Daoy (cell line): Measurements from ENCODE around the gene SLC29A3. TPM values are rescaled to one million over a fixed set of nuclear protein-coding genes. Genes with fewer than 3 reads are reported as not detected.
"Not testable (repeated sequence)": the region's sequence is repeated elsewhere in the genome, so short reads cannot be mapped to it uniquely, and the experiment has no call there.

Experiments
- DNase-seq: peaks from one replicate; pipeline ENCODE4 v3.0.0-alpha.2; 2015; ENCODE audit warnings: low read depth
- total RNA-seq: library from RNA; depleted of rRNA; stranded (reverse); fragments of >200 nt; shearing (Covaris generic); gene quantifications from 2 replicates; pipeline ENCODE4 v1.2.3, GENCODE V29; 2014

Gene SLC29A3
- total RNA-seq, 1 experiment from 2014 or later = 0.63 TPM

DNA sequence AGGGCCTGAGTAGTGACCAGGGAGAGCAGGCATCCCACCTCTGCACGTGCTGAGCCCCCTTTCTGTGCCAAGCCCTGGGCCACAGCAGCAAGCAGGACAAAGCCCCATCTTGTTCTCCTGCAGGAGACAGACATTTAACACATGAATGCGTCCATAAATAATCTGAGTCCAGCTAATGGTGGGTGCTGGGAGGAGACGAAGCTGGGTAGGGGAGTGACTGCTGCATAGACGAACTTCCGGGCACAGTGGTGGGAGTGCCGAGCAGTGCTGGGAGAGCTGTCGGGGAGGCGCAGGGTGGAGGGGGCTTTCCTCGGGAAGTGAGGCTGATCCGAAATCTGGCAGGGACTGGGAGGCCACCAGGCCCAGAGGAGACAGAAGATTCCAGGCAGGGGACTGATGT is 35.2 kb upstream of the SLC29A3 start:
- DNase-seq = no peak

DNA sequence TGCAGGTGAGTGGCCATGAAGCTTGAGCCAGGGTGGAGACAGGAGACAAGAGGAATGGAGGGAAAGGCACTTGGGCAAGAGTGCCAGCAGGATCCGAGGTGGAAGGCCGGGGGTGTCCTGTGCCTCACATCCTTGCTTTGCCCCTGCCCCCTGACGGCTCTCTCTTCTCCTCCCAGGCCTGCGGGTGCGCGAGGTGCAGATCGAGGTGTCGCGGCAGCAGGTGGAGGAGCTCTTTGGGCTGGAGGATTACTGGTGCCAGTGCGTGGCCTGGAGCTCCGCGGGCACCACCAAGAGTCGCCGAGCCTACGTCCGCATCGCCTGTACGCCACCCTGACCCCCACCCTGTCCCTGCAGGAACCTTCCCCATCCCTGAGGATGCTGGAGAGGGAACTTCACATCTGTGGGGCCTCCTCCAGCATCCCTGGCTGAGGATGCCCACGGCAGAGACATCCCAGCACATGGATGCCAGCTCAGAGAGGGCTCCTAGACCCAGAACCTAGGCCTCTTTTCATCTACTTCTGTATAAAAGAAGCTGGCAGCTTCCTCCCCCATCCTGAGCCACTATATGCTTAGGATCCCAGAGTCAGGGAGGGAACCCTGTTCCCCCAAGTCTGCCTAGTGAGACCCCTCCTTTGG is 34.4 kb upstream of the SLC29A3 start:
- DNase-seq = no peak

DNA sequence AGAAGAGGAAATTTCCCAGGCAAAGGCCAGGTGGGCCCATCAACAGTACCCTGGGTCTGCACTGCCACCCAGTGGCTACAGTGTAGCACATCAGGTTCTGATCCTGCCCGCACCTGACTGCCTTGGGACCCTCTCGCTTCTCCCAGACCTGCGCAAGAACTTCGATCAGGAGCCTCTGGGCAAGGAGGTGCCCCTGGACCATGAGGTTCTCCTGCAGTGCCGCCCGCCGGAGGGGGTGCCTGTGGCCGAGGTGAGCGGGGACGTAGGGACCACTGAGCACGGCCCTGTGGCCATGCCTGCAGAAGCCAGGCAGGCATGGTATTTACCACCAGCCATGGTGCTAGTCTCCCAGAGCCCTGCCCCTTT is 33.9 kb upstream of the SLC29A3 start:
- DNase-seq = peak; percentile 49

DNA sequence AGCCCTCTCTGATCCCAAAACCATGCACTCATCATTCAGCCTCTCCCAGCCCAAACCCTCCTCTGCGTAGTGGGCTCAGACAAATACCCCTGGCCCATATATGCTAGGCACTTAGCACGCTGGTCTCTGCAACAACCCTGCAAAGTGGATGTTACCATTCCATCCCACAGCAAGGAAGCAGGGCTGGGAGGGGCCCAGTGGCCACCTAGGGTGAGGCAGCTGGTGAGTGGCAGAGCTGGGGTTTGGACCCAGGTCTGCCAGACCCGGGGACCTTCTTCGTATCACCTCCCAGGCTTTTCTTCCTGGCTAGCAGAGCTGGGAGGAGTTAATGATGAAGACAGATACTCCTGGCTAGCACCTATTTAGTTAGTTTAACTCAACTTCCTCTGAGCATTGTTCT is 33.1 kb upstream of the SLC29A3 start:
- DNase-seq = no peak

DNA sequence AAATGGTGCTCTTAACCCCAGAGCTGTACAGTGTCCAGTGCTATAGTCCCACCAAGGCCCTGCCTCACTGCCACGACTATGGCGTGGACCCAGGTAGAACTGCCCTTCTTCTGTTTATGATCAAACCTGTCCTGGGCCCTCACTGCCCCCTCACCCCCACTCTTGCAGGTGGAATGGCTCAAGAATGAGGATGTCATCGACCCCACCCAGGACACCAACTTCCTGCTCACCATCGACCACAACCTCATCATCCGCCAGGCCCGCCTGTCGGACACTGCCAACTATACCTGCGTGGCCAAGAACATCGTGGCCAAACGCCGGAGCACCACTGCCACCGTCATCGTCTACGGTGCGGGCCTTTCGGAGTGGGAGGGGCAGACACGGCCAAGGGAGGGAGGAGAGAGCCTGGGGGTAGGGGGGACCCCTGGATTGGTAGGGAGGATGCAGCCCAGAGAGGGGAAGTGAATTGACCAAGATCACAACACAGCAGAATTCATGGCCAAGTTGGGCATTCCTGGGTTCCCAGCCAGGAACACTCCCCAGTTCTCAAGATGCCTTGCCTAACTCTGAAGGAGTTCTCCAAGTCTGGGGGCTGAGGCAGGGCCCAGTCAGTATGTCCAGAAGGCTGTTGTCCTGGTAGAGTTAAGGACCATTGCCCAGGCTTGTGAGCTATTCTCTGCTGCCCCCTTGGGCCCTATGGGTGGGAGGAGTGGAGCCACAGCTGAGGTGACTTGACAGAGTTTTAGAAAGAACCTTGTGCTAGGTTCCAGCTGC is 32.4 kb upstream of the SLC29A3 start:
- no peak for DNase-seq

DNA sequence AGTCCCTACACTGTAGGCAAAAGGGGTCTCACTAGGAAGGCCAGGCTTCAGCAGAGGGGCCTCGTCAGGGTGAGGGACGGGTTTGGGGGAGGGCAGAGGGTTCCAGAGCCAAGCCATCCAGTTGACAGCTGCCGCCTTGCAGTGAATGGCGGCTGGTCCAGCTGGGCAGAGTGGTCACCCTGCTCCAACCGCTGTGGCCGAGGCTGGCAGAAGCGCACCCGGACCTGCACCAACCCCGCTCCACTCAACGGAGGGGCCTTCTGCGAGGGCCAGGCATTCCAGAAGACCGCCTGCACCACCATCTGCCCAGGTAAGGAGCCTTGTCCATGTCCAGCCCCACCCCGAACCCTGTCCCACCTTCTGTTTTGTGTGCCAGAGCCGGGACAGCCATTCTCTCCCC is 31.6 kb upstream of the SLC29A3 start:
- no peak for DNase-seq

DNA sequence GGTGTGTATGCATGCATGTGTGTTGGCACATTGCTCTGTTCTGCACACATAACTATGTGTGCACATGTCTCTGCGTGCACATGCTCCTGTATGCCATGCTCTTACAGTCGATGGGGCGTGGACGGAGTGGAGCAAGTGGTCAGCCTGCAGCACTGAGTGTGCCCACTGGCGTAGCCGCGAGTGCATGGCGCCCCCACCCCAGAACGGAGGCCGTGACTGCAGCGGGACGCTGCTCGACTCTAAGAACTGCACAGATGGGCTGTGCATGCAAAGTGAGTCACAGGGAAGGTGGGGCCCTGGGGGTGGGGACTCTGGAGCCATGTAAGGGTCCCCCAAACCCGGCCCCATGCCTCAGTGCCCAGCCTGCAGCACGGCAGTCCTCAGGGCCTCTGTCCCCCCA is 30.6 kb upstream of the SLC29A3 start:
- no peak for DNase-seq

DNA sequence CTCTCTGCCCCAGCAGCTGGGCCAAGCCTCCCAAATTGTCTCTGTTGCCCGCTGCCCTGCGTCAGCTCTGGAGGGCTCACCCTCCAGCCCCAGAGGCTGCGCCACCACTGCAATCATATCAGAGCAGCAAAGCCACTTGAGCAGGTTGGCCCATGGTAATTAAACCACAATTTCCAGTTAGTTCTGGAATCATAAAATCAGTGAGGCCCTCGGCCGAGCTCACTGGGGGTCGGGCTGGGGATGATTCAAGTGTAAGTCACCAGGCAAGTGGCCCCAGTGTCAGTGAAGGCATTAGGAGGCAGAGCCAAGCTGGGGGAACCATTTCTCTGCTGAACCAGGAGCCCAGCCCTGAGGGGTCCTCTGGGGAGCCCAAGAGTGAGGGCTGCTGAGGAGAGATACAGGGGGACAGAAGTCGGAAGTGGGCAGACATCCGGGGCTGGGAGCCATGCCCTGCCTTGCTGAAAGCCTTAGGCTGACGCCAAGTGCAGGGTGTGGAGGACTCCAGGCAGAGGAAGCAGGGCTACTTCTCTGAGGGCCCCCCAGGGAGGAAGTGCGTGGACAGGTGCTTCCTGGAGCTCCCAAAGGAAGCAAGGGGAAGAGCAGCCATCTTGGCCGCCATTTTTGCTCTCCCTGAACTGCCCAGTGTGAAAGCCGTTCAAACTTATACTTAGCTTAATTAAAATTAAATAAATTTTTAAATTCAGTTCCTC is 29.5 kb upstream of the SLC29A3 start:
- DNase-seq = peak; percentile 57

DNA sequence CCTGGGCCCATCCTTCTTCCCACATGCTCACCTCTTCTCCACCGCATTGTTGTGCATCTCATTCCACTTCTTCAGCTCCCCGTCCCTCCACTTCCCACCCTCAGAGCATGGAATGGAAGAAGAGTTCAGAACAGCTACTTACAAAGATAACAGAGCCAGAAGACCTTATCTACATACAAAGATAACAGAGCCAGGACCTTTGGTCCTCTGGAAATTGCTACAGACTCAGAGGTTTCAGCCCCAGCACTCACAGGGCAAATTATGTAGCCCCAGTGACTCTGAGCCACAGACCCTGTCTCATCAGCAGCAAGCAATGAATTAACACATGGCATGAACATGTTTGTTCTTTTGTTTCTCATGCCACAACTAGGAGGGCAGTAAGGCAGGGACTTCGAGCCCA is 28.7 kb upstream of the SLC29A3 start:
- DNase-seq = no peak

DNA sequence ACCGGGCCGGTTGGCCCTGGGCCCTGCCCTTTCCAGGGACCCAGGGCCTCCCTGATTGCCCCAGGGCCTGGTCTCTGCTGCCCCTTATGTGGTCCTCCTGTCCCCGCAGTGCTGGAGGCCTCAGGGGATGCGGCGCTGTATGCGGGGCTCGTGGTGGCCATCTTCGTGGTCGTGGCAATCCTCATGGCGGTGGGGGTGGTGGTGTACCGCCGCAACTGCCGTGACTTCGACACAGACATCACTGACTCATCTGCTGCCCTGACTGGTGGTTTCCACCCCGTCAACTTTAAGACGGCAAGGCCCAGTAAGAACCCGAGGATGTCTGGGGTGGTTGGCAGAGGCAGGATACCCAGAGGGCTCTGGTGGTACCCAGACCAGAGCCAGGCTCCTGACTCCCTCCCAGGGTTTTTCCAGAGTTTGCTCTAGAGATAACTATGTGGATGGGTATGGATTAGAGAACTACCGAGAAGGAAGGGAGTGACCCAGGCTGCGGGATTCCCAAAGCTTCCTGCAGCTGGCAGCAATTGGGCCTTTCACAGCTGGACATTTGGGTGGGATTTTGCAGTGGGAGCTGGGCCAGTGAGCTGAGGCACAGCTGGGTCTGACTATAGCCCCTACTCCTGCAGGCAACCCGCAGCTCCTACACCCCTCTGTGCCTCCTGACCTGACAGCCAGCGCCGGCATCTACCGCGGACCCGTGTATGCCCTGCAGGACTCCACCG is 28.1 kb upstream of the SLC29A3 start:
- no peak for DNase-seq

DNA sequence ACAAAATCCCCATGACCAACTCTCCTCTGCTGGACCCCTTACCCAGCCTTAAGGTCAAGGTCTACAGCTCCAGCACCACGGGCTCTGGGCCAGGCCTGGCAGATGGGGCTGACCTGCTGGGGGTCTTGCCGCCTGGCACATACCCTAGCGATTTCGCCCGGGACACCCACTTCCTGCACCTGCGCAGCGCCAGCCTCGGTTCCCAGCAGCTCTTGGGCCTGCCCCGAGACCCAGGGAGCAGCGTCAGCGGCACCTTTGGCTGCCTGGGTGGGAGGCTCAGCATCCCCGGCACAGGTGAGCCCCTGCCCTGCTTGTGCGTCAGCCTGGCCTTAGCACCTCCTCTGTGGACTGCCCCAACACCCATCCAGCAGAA is 27.5 kb upstream of the SLC29A3 start:
- DNase-seq = no peak

DNA sequence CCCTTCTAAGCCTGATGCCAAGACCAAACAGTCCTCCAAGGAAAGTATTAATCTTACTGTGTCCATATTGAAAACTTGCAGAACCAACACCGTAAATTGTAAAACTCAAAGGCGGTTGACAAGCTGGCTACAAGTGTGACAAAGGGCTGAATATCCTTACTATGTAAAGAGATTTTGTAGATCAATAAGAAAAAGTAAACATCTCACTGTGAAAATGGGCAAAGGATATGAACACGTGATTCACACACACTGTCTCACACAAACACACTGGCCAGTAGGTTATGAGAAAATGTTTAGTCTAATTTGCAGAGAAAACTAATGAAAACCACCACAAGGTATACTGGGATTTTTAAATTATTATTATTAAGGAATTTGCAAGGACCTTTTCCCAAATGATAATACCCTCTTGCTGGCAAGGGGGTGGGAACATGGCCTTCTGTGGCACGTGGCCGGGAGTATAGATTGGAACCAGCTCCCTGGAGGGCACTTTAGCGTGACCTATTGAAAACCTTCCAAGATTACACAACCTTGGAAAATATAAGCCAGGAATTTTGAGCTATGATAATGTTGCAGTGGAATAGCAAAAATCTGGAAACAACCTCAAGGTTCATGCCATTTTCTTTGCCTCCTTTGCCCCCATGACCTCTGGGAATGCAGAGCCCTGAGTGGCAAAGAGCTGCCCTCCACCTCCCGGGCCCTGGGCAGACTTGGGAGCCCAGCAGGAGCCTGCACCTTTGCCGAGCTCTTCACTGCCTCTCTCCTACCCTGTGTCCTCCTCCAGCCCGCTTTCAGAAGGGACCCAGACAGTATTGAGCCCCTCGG is 26.2 kb upstream of the SLC29A3 start:
- DNase-seq = no peak

DNA sequence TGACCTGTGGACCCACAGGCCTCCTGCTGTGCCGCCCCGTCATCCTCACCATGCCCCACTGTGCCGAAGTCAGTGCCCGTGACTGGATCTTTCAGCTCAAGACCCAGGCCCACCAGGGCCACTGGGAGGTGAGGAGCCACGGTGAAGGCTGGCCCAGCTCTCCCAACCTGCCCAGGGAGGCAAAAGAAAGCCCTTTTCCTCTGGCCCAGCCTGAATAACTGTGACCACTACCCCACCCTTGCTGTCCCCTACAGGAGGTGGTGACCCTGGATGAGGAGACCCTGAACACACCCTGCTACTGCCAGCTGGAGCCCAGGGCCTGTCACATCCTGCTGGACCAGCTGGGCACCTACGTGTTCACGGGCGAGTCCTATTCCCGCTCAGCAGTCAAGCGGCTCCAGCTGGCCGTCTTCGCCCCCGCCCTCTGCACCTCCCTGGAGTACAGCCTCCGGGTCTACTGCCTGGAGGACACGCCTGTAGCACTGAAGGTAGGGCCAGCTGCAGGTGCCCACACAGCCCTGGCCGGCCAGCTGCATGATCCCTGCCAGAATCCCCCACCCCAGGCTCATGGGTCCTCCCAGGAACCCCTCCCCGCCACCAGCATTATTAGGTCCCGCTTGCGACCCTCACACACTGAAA is 25.5 kb upstream of the SLC29A3 start:
- DNase-seq = no peak

DNA sequence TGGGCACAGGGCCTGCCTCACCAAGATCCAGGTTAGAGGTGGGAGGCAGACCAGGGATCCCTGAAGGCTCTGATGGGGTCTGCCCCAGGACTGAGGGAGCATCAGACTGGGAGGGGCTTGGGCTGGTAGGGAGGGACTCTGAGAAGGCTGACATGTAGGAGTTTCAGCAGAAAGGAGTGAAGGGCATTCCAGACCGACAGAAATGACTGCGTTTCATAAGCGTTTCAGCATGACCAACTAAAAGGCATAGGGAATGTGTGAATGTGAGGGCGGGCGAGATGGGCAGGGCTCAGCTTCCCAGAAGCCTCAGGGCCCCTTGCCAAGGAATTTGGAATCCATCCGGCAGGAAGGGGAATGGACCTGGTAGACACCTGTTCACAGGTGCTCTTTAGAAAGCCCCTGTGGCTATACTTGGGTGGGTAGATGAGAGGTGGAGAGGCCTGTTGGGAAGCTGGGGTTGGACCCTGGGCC is 24.9 kb upstream of the SLC29A3 start:
- DNase-seq = no peak

DNA sequence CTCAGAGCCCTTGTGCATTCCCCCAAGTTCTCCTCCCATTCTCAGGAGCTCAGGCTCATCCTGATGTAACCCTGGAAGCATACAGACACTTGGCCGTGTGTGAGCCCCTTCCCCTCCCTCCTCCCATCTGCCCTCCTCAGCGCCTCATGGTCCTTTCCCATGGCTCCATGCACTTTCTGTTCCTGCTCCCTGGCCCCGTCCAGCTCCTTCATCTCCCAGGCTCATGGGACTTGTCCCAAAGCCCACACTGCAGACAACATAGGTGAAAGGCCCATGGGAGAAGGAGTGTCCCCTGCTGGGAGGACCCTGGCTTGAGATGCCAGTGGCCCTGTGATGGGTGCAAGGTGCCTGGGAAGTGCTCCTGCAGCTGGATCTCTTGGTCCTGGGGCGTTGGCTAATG is 24.2 kb upstream of the SLC29A3 start:
- DNase-seq = no peak

DNA sequence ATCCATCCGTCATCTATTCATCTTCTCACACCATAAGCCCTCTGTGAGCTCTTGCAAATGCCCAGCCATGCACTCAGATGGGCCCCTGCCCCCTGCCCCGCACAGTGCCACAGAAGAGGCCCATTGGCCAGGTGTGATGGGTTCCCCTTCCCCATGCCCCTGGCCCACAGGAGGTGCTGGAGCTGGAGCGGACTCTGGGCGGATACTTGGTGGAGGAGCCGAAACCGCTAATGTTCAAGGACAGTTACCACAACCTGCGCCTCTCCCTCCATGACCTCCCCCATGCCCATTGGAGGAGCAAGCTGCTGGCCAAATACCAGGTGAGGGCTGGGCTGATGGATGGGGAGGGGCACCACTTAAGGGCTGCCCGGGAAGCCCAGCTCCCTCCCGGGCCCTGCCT is 23.4 kb upstream of the SLC29A3 start:
- no peak for DNase-seq

DNA sequence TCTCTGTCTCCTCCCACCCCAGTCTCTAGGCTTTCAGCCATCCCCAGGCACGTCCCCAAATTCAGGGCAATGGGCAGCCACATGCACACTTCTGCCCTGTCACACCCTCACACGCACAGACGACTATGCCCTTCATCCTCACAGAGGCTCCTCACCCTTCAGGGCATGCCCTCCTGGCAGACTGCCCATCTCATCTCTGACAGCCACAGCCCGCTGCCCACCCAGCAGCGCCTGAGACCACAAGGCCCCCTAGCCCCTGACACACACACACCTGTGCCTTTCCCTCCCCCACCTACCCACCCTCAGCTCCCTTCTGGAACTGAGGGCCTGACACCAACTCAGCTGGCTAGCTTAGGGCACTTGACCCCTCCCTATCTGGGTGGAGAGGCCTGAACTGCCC is 23.0 kb upstream of the SLC29A3 start:
- no peak for DNase-seq

DNA sequence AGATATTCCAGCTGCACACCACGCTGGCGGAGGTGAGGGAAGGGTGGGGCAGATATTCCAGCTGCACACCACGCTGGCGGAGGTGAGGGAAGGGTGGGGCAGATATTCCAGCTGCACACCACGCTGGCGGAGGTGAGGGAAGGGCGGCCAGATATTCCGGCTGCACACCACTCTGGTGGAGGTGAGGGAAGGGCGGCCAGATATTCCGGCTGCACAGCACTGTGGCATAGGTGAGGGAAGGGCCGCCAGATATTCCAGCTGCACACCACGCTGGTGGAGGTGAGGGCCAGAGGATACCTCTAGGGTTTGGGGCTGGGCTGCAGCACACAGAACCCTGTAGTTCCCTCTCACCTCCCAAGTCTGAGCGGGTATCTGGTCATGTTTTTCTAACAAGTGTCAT is 22.2 kb upstream of the SLC29A3 start:
- not testable (repeated sequence) for DNase-seq

DNA sequence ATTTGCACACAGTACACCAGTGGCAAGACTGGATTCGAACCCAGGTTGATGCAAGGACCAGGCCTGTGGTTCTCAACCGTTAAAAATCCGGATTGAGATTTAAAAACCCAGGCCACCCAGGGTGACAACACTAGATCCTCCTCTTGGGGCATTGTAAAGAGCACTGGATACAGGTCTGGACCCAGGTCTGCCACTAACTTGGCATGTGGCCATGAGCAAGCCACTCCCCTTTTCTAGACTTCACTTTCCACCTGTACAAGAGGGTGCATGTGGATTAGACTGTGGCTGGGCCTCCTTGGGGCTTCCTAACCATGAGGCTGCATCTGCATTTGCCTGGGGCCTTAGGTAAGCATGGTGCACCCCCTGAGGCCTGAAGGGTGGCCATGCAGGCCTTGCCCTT is 21.7 kb upstream of the SLC29A3 start:
- no peak for DNase-seq

DNA sequence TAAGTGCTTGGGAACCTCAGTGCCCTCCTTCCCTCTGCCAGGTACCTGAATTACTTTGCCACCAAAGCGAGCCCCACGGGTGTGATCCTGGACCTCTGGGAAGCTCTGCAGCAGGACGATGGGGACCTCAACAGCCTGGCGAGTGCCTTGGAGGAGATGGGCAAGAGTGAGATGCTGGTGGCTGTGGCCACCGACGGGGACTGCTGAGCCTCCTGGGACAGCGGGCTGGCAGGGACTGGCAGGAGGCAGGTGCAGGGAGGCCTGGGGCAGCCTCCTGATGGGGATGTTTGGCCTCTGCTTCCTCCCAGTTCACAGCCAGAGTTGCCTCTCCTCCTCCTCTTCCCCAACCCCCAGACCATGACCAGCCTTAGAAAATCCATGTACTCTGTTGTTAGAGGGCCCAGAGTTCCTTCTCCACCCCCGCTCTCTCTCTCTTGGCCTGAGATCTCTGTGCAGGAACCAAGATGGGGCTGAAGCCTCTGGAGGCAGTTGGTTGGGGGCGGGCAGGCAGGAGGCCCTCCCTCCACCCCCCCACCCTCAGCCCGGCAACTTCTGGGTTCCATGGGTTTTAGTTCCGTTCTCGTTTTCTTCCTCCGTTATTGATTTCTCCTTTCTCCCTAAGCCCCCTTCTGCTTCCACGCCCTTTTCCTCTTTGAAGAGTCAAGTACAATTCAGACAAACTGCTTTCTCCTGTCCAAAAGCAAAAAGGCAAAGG is 19.8 kb upstream of the SLC29A3 start:
- DNase-seq = no peak
